Stimulated activated CD8-positive, alpha-beta memory T cell treated with anti-CD3 and anti-CD28 coated beads, Interleukin-15, amount 100 ng/mL, for 1 hour (primary cell): Measurements from ENCODE around the gene AGPAT3.

Source experiments
- DNase-seq: peaks from one replicate; pipeline ENCODE4 v3.0.0-alpha.2; 2020; ENCODE audit warnings: low read depth

The AGPAT3 gene

GRCh38 chr21:43957611-43958362, 92.8 kb downstream of the AGPAT3 start:
- DNase-seq, result no peak

- DNase-seq, result no peak
These were observed 93.5 kb downstream of the AGPAT3 start for GRCh38 chr21:43958364-43959158.

- DNase-seq, result no peak
These were observed 94.5 kb downstream of the AGPAT3 start for GRCh38 chr21:43959231-43960116.

GRCh38 chr21:43961382-43961909, 96.4 kb downstream of the AGPAT3 start:
- no peak for DNase-seq

- no peak for DNase-seq
These were observed 101.0 kb downstream of the AGPAT3 start for GRCh38 chr21:43965911-43966585.

- DNase-seq, result no peak
These were observed 102.0 kb downstream of the AGPAT3 start for GRCh38 chr21:43966946-43967512.

- DNase-seq, result no peak
These were observed 103.0 kb downstream of the AGPAT3 start for GRCh38 chr21:43967981-43968380.

GRCh38 chr21:43968410-43969114, 103.5 kb downstream of the AGPAT3 start:
- no peak for DNase-seq

- DNase-seq, result no peak
These were observed 104.1 kb downstream of the AGPAT3 start for GRCh38 chr21:43969115-43969444.

- no peak for DNase-seq
These were observed 105.5 kb downstream of the AGPAT3 start for GRCh38 chr21:43970551-43970950.

GRCh38 chr21:43971201-43971991, 106.4 kb downstream of the AGPAT3 start:
- no peak for DNase-seq

- DNase-seq, result no peak
These were observed 106.9 kb downstream of the AGPAT3 start for GRCh38 chr21:43971992-43972255.

- no peak for DNase-seq
These were observed 108.0 kb downstream of the AGPAT3 start for GRCh38 chr21:43972850-43973633.

GRCh38 chr21:43973634-43973955, 108.6 kb downstream of the AGPAT3 start:
- no peak for DNase-seq

GRCh38 chr21:43974791-43975468, 109.9 kb downstream of the AGPAT3 start:
- no peak for DNase-seq

- peak; percentile 66 for DNase-seq
These were observed 110.6 kb downstream of the AGPAT3 start for GRCh38 chr21:43975469-43976098.

GRCh38 chr21:43976661-43977060, 111.6 kb downstream of the AGPAT3 start:
- no peak for DNase-seq

GRCh38 chr21:43978060-43978459, 113.0 kb downstream of the AGPAT3 start:
- DNase-seq, result no peak
